ENCODE data around the gene GRIA1.

GRIA1 gene

GRCh38 chr5:153483482-153483881 is 7.0 kb upstream of the GRIA1 start:
- Mint-ChIP-seq H3K4me3 (no peak overlapping the region), H3K9me3 (peaks cover 3% of the 10 kb centered on the region), H3K36me3 (ENCODE audit: low read depth) (no peaks in the 10 kb centered on the region), H3K27me3 (peaks cover 6% of the 10 kb centered on the region), H3K27ac (no peak overlapping the region), H3K4me1 (ENCODE audit: low read depth) (no peaks in the 10 kb centered on the region)

- no peak overlapping the region for H3K4me3 Mint-ChIP-seq
- peaks cover 16% of the 10 kb centered on the region for H3K27me3 Mint-ChIP-seq
- H3K4me1 Mint-ChIP-seq (ENCODE audit: low read depth) = no peaks in the 10 kb centered on the region
- H3K27ac Mint-ChIP-seq = no peak overlapping the region
- no peaks in the 10 kb centered on the region for H3K36me3 Mint-ChIP-seq (ENCODE audit: low read depth)
- H3K9me3 Mint-ChIP-seq = peaks cover 3% of the 10 kb centered on the region
These were observed 4.8 kb upstream of the GRIA1 start for GRCh38 chr5:153485641-153486040.

- Mint-ChIP-seq H3K9me3 (peaks cover 2% of the 10 kb centered on the region), H3K27me3 (peaks cover 26% of the 10 kb centered on the region), H3K4me3 (no peak overlapping the region), H3K4me1 (ENCODE audit: low read depth) (no peaks in the 10 kb centered on the region), H3K36me3 (ENCODE audit: low read depth) (no peaks in the 10 kb centered on the region), H3K27ac (no peak overlapping the region)
These were observed 3.7 kb upstream of the GRIA1 start for GRCh38 chr5:153486771-153487170.

- H3K27ac Mint-ChIP-seq = no peak overlapping the region
- H3K27me3 Mint-ChIP-seq = peaks cover 40% of the 10 kb centered on the region
- no peaks in the 10 kb centered on the region for H3K9me3 Mint-ChIP-seq
- no peak overlapping the region for H3K4me3 Mint-ChIP-seq
- no peaks in the 10 kb centered on the region for H3K4me1 Mint-ChIP-seq (ENCODE audit: low read depth)
- H3K36me3 Mint-ChIP-seq (ENCODE audit: low read depth) = no peaks in the 10 kb centered on the region
These were observed 859 bp upstream of the GRIA1 start for GRCh38 chr5:153489611-153490010.

GRCh38 chr5:153491038-153491744 is 721 bp downstream of the GRIA1 start:
- no peaks in the 10 kb centered on the region for H3K36me3 Mint-ChIP-seq (ENCODE audit: low read depth)
- peaks cover 40% of the 10 kb centered on the region for H3K27me3 Mint-ChIP-seq
- H3K9me3 Mint-ChIP-seq = no peaks in the 10 kb centered on the region
- no peak overlapping the region for H3K4me3 Mint-ChIP-seq
- no peak overlapping the region for H3K27ac Mint-ChIP-seq
- H3K4me1 Mint-ChIP-seq (ENCODE audit: low read depth) = no peaks in the 10 kb centered on the region

- Mint-ChIP-seq H3K9me3 (no peaks in the 10 kb centered on the region), H3K27me3 (peaks cover 40% of the 10 kb centered on the region), H3K36me3 (ENCODE audit: low read depth) (no peaks in the 10 kb centered on the region), H3K4me3 (no peak overlapping the region), H3K27ac (no peak overlapping the region), H3K4me1 (ENCODE audit: low read depth) (no peaks in the 10 kb centered on the region)
These were observed 1.4 kb downstream of the GRIA1 start for GRCh38 chr5:153491856-153492255.

- Mint-ChIP-seq H3K27me3 (peaks cover 13% of the 10 kb centered on the region), H3K4me1 (ENCODE audit: low read depth) (no peaks in the 10 kb centered on the region)
These were observed 6.4 kb downstream of the GRIA1 start for GRCh38 chr5:153496835-153497234.

GRCh38 chr5:153498516-153498915 is 8.0 kb downstream of the GRIA1 start:
- Mint-ChIP-seq H3K4me1 (ENCODE audit: low read depth) (no peaks in the 10 kb centered on the region), H3K36me3 (ENCODE audit: low read depth) (no peaks in the 10 kb centered on the region), H3K27me3 (peaks cover 3% of the 10 kb centered on the region), H3K4me3 (no peak overlapping the region), H3K9me3 (no peaks in the 10 kb centered on the region), H3K27ac (no peak overlapping the region)

More at GRCh38 chr5:153496835-153497234, 6.4 kb downstream of the GRIA1 start:
- no peak overlapping the region for H3K27ac Mint-ChIP-seq
- no peaks in the 10 kb centered on the region for H3K36me3 Mint-ChIP-seq (ENCODE audit: low read depth)
- H3K4me3 Mint-ChIP-seq = no peak overlapping the region
- no peaks in the 10 kb centered on the region for H3K9me3 Mint-ChIP-seq

GRCh38 chr5:153500178-153500577 is 9.7 kb downstream of the GRIA1 start:
- no peaks in the 10 kb centered on the region for H3K9me3 Mint-ChIP-seq
- no peaks in the 10 kb centered on the region for H3K4me1 Mint-ChIP-seq (ENCODE audit: low read depth)
- no peak overlapping the region for H3K4me3 Mint-ChIP-seq
- H3K36me3 Mint-ChIP-seq (ENCODE audit: low read depth) = no peaks in the 10 kb centered on the region
- H3K27me3 Mint-ChIP-seq = no peaks in the 10 kb centered on the region
- H3K27ac Mint-ChIP-seq = no peak overlapping the region

GRCh38 chr5:153504726-153505125 is 14.3 kb downstream of the GRIA1 start:
- Mint-ChIP-seq H3K9me3 (peaks cover 3% of the 10 kb centered on the region), H3K4me1 (ENCODE audit: low read depth) (no peaks in the 10 kb centered on the region), H3K4me3 (no peak overlapping the region), H3K27me3 (no peaks in the 10 kb centered on the region), H3K36me3 (ENCODE audit: low read depth) (no peaks in the 10 kb centered on the region), H3K27ac (no peak overlapping the region)

GRCh38 chr5:153508700-153509099 is 18.2 kb downstream of the GRIA1 start:
- H3K27ac Mint-ChIP-seq = no peak overlapping the region

GRCh38 chr5:153511622-153512021 is 21.2 kb downstream of the GRIA1 start:
- no peak overlapping the region for H3K4me3 Mint-ChIP-seq
- no peak overlapping the region for H3K27ac Mint-ChIP-seq
- H3K36me3 Mint-ChIP-seq (ENCODE audit: low read depth) = no peaks in the 10 kb centered on the region
- H3K9me3 Mint-ChIP-seq = peaks cover 10% of the 10 kb centered on the region
- H3K27me3 Mint-ChIP-seq = peaks cover 3% of the 10 kb centered on the region
- no peaks in the 10 kb centered on the region for H3K4me1 Mint-ChIP-seq (ENCODE audit: low read depth)

More at GRCh38 chr5:153508700-153509099, 18.2 kb downstream of the GRIA1 start:
- peaks cover 10% of the 10 kb centered on the region for H3K9me3 Mint-ChIP-seq
- H3K36me3 Mint-ChIP-seq (ENCODE audit: low read depth) = no peaks in the 10 kb centered on the region
- H3K4me1 Mint-ChIP-seq (ENCODE audit: low read depth) = no peaks in the 10 kb centered on the region
- H3K27me3 Mint-ChIP-seq = no peaks in the 10 kb centered on the region
- H3K4me3 Mint-ChIP-seq = no peak overlapping the region

- H3K4me1 Mint-ChIP-seq (ENCODE audit: low read depth) = no peaks in the 10 kb centered on the region
- H3K27me3 Mint-ChIP-seq = peaks cover 3% of the 10 kb centered on the region
- peaks cover 10% of the 10 kb centered on the region for H3K9me3 Mint-ChIP-seq
- no peaks in the 10 kb centered on the region for H3K36me3 Mint-ChIP-seq (ENCODE audit: low read depth)
- no peak overlapping the region for H3K4me3 Mint-ChIP-seq
- H3K27ac Mint-ChIP-seq = no peak overlapping the region
These were observed 22.7 kb downstream of the GRIA1 start for GRCh38 chr5:153513156-153513555.

GRCh38 chr5:153515301-153515700 is 24.8 kb downstream of the GRIA1 start:
- Mint-ChIP-seq H3K9me3 (peaks cover 7% of the 10 kb centered on the region), H3K4me3 (no peak overlapping the region), H3K27ac (no peak overlapping the region), H3K36me3 (ENCODE audit: low read depth) (no peaks in the 10 kb centered on the region), H3K27me3 (peaks cover 3% of the 10 kb centered on the region), H3K4me1 (ENCODE audit: low read depth) (no peaks in the 10 kb centered on the region)

- H3K36me3 Mint-ChIP-seq (ENCODE audit: low read depth) = no peaks in the 10 kb centered on the region
- peaks cover 3% of the 10 kb centered on the region for H3K27me3 Mint-ChIP-seq
- no peak overlapping the region for H3K27ac Mint-ChIP-seq
- H3K4me1 Mint-ChIP-seq (ENCODE audit: low read depth) = no peaks in the 10 kb centered on the region
- H3K9me3 Mint-ChIP-seq = peaks cover 7% of the 10 kb centered on the region
- no peak overlapping the region for H3K4me3 Mint-ChIP-seq
These were observed 26.2 kb downstream of the GRIA1 start for GRCh38 chr5:153516504-153517240.
